GM19240 (cell line): ENCODE results near the gene HFE.
"Not testable (repeated sequence)": the region's sequence is repeated elsewhere in the genome, so short reads cannot be mapped to it uniquely, and the experiment has no call there.

ENCODE experiments used
- DNase-seq: peaks from one replicate; pipeline ENCODE4 v3.0.0; 2011; ENCODE audit warnings: low spot score; ENCODE audit not compliant: insufficient read length

The HFE gene

GRCh38 chr6:26059941-26060340 is 27.3 kb upstream of the HFE start:
- DNase-seq, result no peak

DNA sequence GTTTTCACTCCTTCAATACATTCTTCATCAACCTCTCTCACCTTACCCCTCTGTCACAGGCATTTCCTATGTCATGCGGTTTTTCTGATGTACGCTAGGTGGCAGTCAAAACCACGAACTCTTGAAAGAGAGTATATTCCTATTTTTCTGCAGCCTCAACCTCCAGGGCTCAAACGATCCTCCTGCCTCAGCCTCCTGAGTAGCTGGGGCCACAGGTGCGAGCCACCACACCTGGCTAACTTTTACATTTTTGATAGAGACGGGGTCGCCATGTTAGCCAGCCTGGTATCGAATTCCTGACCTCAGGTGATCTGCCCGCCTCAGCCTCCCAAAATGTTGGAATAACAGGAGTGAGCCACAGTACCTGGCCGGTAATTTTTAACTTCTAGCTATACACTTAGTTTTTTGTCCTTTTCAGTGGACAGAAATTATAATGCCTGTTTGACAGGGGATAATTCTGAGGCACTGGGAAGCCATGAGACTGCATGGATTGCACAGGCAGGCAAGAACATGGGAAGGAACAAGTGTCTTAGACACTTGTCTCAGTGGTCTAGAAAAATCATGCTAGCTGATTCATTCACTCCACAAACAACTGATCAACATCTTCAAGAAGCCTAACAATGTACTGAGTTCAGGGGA is 22.5 kb upstream of the HFE start:
- DNase-seq, result no peak

- DNase-seq, result no peak
Measured at GRCh38 chr6:26065952-26066380, 21.3 kb upstream of the HFE start.

GRCh38 chr6:26067367-26067766 is 19.9 kb upstream of the HFE start:
- DNase-seq, result no peak

- DNase-seq, result no peak
Measured at GRCh38 chr6:26068036-26068435, 19.2 kb upstream of the HFE start.

DNA sequence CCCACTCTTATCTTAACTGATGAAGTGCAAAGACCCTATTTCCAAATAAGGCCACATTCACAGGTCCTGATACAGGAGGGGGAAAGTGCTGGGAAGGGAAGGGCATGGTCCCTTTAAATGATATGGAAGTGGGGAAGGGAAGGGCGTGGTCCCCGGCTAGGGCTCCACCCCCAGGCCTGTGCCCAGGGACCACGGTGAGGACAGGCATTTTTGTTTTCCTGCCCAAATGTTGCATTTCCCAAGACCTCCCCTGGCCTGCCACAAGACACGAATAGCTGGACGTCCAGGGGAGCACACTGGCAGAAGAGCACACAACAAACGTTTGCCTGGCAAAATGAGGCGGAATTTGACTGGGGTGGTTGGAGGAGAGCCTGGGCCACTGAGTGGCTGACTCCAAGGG is 16.1 kb upstream of the HFE start:
- DNase-seq, result no peak

- DNase-seq, result no peak
Measured at GRCh38 chr6:26075063-26075717, 12.0 kb upstream of the HFE start.

- DNase-seq, result not testable (repeated sequence)
Measured at GRCh38 chr6:26078066-26078465, 9.2 kb upstream of the HFE start.

GRCh38 chr6:26081096-26081495 is 6.1 kb upstream of the HFE start:
- not testable (repeated sequence) for DNase-seq

- DNase-seq, result no peak
Measured at GRCh38 chr6:26086211-26086610, 1.0 kb upstream of the HFE start.

- no peak for DNase-seq
Measured at GRCh38 chr6:26088344-26088743, 1.1 kb downstream of the HFE start.

- DNase-seq, result no peak
Measured at GRCh38 chr6:26089272-26089671, 2.0 kb downstream of the HFE start.

- no peak for DNase-seq
Measured at GRCh38 chr6:26092443-26092842, 5.2 kb downstream of the HFE start.

- no peak for DNase-seq
Measured at GRCh38 chr6:26094036-26094435, 6.8 kb downstream of the HFE start.

DNA sequence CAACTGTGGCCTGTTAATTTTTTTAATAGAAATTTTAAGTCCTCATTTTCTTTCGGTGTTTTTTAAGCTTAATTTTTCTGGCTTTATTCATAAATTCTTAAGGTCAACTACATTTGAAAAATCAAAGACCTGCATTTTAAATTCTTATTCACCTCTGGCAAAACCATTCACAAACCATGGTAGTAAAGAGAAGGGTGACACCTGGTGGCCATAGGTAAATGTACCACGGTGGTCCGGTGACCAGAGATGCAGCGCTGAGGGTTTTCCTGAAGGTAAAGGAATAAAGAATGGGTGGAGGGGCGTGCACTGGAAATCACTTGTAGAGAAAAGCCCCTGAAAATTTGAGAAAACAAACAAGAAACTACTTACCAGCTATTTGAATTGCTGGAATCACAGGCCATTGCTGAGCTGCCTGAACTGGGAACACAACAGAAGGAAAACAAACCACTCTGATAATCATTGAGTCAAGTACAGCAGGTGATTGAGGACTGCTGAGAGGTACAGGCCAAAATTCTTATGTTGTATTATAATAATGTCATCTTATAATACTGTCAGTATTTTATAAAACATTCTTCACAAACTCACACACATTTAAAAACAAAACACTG is 10.1 kb downstream of the HFE start:
- DNase-seq, result no peak

GRCh38 chr6:26103141-26103769 is 16.0 kb downstream of the HFE start:
- DNase-seq, result no peak

DNA sequence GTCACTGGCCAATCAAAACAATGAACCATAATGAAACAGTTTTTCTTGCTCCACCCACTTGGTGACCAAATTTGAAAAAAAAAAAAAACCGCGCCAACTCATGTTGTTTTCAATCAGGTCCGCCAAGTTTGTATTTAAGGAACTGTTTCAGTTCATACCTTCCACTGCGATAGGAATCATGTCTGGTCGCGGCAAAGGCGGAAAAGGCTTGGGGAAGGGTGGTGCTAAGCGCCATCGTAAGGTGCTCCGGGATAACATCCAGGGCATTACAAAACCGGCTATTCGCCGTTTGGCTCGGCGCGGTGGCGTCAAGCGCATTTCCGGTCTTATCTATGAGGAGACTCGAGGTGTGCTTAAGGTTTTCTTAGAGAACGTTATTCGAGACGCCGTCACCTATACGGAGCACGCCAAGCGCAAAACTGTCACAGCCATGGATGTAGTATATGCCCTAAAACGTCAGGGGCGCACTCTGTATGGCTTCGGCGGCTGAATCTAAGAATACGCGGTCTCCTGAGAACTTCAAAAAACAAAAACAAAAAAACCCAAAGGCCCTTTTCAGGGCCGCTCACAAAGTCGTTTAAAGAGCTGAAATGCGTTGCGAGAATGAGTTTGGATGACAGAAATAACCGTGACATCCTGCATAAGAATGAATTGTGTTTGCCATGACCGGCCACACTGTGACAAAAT is 16.7 kb downstream of the HFE start:
- DNase-seq, result peak; percentile 16

- no peak for DNase-seq
Measured at GRCh38 chr6:26104457-26105108, 17.4 kb downstream of the HFE start.

DNA sequence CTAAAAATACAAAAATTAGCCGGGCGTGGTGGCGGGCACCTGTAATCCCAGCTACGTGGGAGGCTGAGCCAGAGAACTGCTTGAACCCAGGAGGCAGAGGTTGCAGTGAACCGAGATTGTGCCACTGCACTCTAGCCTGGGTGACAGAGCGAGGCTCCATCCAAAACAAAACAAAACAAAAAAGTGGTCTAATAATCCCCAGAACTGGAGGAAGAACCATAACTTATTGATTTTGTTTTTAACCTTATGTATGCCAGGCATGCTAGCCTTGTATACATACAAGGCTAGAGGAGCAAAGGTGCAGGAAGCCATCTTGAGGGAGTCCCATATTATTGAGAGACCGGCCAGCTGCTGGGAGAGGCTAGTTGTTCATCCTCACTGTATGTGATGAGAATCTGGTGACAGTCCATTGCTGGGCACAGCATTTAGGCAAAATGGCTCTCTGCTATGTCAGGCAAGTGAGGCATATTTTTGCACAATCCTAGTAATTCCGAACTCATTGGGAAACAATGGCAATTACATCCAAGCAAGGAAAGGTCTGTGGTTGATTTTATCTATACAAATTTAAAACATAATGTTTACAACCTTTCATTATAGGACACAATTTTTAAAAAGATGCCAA is 18.0 kb downstream of the HFE start:
- no peak for DNase-seq

GRCh38 chr6:26105842-26106241 is 18.6 kb downstream of the HFE start:
- no peak for DNase-seq

GRCh38 chr6:26107935-26108334 is 20.7 kb downstream of the HFE start:
- no peak for DNase-seq
